Mesodermal cell (in vitro differentiated cells): ENCODE results near the gene NCAM2.

Source experiments
- H3K27ac ChIP-seq: 2 replicates; pipeline ENCODE4 v1.7.0; 2013; ENCODE audit warnings: mild to moderate bottlenecking, low read depth, low read length, moderate library complexity; ENCODE audit not compliant: severe bottlenecking
- H3K36me3 ChIP-seq: 2 replicates; pipeline ENCODE4 v1.7.1; 2013; ENCODE audit warnings: mild to moderate bottlenecking, low read length, moderate library complexity; ENCODE audit not compliant: control insufficient read depth, insufficient read depth
- H3K4me1 ChIP-seq: one replicate; pipeline ENCODE4 v1.7.1; 2013; ENCODE audit warnings: mild to moderate bottlenecking, low read length; ENCODE audit not compliant: insufficient read depth, control insufficient read depth, poor library complexity, severe bottlenecking
- H3K4me3 ChIP-seq: 2 replicates; pipeline ENCODE4 v1.7.0; 2013; ENCODE audit warnings: low read length, control low read depth, mild to moderate bottlenecking; ENCODE audit not compliant: insufficient read depth, poor library complexity, severe bottlenecking; ENCODE audit errors: extremely low read depth
- H3K9me3 ChIP-seq: 2 replicates; pipeline ENCODE4 v1.7.1; 2013; ENCODE audit warnings: mild to moderate bottlenecking, low read length, moderate library complexity; ENCODE audit not compliant: control insufficient read depth
- WGBS, 2 experiments: methylation state at CpG; one replicate each; pipeline ENCODE4 v1.1.5; 2013; ENCODE audit warnings: missing lambda C conversion rate in 2 of 2; ENCODE audit not compliant: insufficient coverage in 2 of 2; 5-methylcytosine and 5-hydroxymethylcytosine counted together

NCAM2 gene

GRCh38 chr21:21295303-21295702 is 297.1 kb downstream of the NCAM2 start:
- H3K4me3 ChIP-seq: no peak overlapping the region
- WGBS, 2 experiments: 87% methylated on average over 2 of the region's 3 CpGs; no CpG with 5 or more reads in 1 of the 2 experiments
- no peaks in the 10 kb centered on the region for H3K36me3 ChIP-seq
- H3K9me3 ChIP-seq: no peaks in the 10 kb centered on the region
- no peaks in the 10 kb centered on the region for H3K4me1 ChIP-seq
- H3K27ac ChIP-seq: no peak overlapping the region

- WGBS, 2 experiments: 57% methylated on average over 1 of the region's 2 CpGs; no CpG with 5 or more reads in 1 of the 2 experiments
- no peak overlapping the region for H3K27ac ChIP-seq
- H3K4me1 ChIP-seq: no peaks in the 10 kb centered on the region
- H3K4me3 ChIP-seq: no peak overlapping the region
- no peaks in the 10 kb centered on the region for H3K9me3 ChIP-seq
- no peaks in the 10 kb centered on the region for H3K36me3 ChIP-seq
Measured at GRCh38 chr21:21297211-21297610, 299.0 kb downstream of the NCAM2 start.

GRCh38 chr21:21301013-21301412 is 302.8 kb downstream of the NCAM2 start:
- 80 to 100% methylated on average over 1 of the region's 2 CpGs for WGBS, 2 experiments
- Histone ChIP-seq H3K4me3 (no peak overlapping the region), H3K9me3 (no peaks in the 10 kb centered on the region), H3K27ac (no peak overlapping the region), H3K36me3 (no peaks in the 10 kb centered on the region), H3K4me1 (no peaks in the 10 kb centered on the region)

GRCh38 chr21:21309510-21309909 is 311.3 kb downstream of the NCAM2 start:
- Histone ChIP-seq H3K4me1 (no peaks in the 10 kb centered on the region), H3K4me3 (no peak overlapping the region), H3K9me3 (no peaks in the 10 kb centered on the region), H3K27ac (no peak overlapping the region), H3K36me3 (no peaks in the 10 kb centered on the region)
- WGBS, 2 experiments: 100% methylated on average over 1 of the region's 1 CpG; no CpG with 5 or more reads in 1 of the 2 experiments

- Histone ChIP-seq H3K4me1 (no peaks in the 10 kb centered on the region), H3K9me3 (no peaks in the 10 kb centered on the region), H3K4me3 (no peak overlapping the region), H3K27ac (no peak overlapping the region), H3K36me3 (no peaks in the 10 kb centered on the region)
- 69 to 91% methylated on average over 2 to 5 of the region's 5 CpGs for WGBS, 2 experiments
Measured at GRCh38 chr21:21324297-21324696, 326.1 kb downstream of the NCAM2 start.

- Histone ChIP-seq H3K36me3 (no peaks in the 10 kb centered on the region), H3K27ac (no peak overlapping the region), H3K9me3 (no peaks in the 10 kb centered on the region), H3K4me1 (no peaks in the 10 kb centered on the region), H3K4me3 (no peak overlapping the region)
- 79 to 83% methylated on average over 2 of the region's 3 CpGs for WGBS, 2 experiments
Measured at GRCh38 chr21:21332492-21332891, 334.3 kb downstream of the NCAM2 start.

- Histone ChIP-seq H3K4me3 (no peak overlapping the region), H3K9me3 (no peaks in the 10 kb centered on the region), H3K36me3 (no peaks in the 10 kb centered on the region), H3K4me1 (no peaks in the 10 kb centered on the region), H3K27ac (no peak overlapping the region)
- 100% methylated on average over 1 of the region's 2 CpGs; no CpG with 5 or more reads in 1 of the 2 experiments for WGBS, 2 experiments
Measured at GRCh38 chr21:21341041-21341440, 342.8 kb downstream of the NCAM2 start.

GRCh38 chr21:21345296-21345695 is 347.1 kb downstream of the NCAM2 start:
- no CpG with 5 or more reads among the region's 1 CpG for WGBS, 2 experiments
- Histone ChIP-seq H3K27ac (no peak overlapping the region), H3K36me3 (no peaks in the 10 kb centered on the region), H3K9me3 (no peaks in the 10 kb centered on the region), H3K4me3 (no peak overlapping the region), H3K4me1 (no peaks in the 10 kb centered on the region)

- H3K27ac ChIP-seq: no peak overlapping the region
- H3K4me3 ChIP-seq: no peak overlapping the region
Measured at GRCh38 chr21:21345872-21346271, 347.7 kb downstream of the NCAM2 start.

GRCh38 chr21:21366277-21366676 is 368.1 kb downstream of the NCAM2 start:
- Histone ChIP-seq H3K9me3 (peaks cover 4% of the 10 kb centered on the region), H3K4me1 (peaks cover 6% of the 10 kb centered on the region), H3K36me3 (no peaks in the 10 kb centered on the region), H3K4me3 (no peak overlapping the region), H3K27ac (no peak overlapping the region)

More at GRCh38 chr21:21345872-21346271, 347.7 kb downstream of the NCAM2 start:
- Histone ChIP-seq H3K9me3 (no peaks in the 10 kb centered on the region), H3K4me1 (no peaks in the 10 kb centered on the region), H3K36me3 (no peaks in the 10 kb centered on the region)

- H3K27ac ChIP-seq: no peak overlapping the region
- H3K36me3 ChIP-seq: no peaks in the 10 kb centered on the region
- no peak overlapping the region for H3K4me3 ChIP-seq
- peaks cover 4% of the 10 kb centered on the region for H3K9me3 ChIP-seq
- peaks cover 6% of the 10 kb centered on the region for H3K4me1 ChIP-seq
Measured at GRCh38 chr21:21367583-21367982, 369.4 kb downstream of the NCAM2 start.

- Histone ChIP-seq H3K36me3 (no peaks in the 10 kb centered on the region), H3K4me1 (no peaks in the 10 kb centered on the region), H3K9me3 (no peaks in the 10 kb centered on the region), H3K27ac (no peak overlapping the region), H3K4me3 (no peak overlapping the region)
- no CpG with 5 or more reads among the region's 1 CpG for WGBS, 2 experiments
Measured at GRCh38 chr21:21373969-21374368, 375.8 kb downstream of the NCAM2 start.
